Parathyroid adenoma (tissue), 2 donors: Measurements from ENCODE around the gene RTN4IP1.
"Not testable (repeated sequence)": the region's sequence is repeated elsewhere in the genome, so short reads cannot be mapped to it uniquely, and the experiment has no call there.

Experiments
- H2AFZ ChIP-seq: fragments of 300-600 bp; sonication (generic); one replicate; pipeline ENCODE4 v1.7.0; 2017; ENCODE audit warnings: antibody characterized with exemption, mild to moderate bottlenecking
- H3K27ac ChIP-seq: fragments of 300-600 bp; sonication (generic); one replicate; pipeline ENCODE4 v1.7.0; 2017
- H3K27me3 ChIP-seq: fragments of 300-600 bp; sonication (generic); one replicate; pipeline ENCODE4 v1.7.0; 2017; ENCODE audit warnings: low read length; ENCODE audit not compliant: control insufficient read depth, insufficient read depth
- H3K36me3 ChIP-seq: fragments of 300-600 bp; sonication (generic); one replicate; pipeline ENCODE4 v1.7.0; 2017; ENCODE audit warnings: low read length; ENCODE audit not compliant: control insufficient read depth, insufficient read depth
- H3K4me1 ChIP-seq: fragments of 300-600 bp; sonication (generic); one replicate; pipeline ENCODE4 v1.7.0; 2017; ENCODE audit warnings: control low read depth
- H3K4me2 ChIP-seq: fragments of 300-600 bp; sonication (generic); one replicate; pipeline ENCODE4 v1.7.0; 2017; ENCODE audit warnings: low read length
- H3K4me3 ChIP-seq: fragments of 300-600 bp; sonication (generic); one replicate; pipeline ENCODE4 v1.7.0; 2017; ENCODE audit warnings: low read depth, low read length
- H3K79me2 ChIP-seq: fragments of 300-600 bp; sonication (generic); one replicate; pipeline ENCODE4 v1.7.0; 2017; ENCODE audit warnings: control low read depth
- H3K9ac ChIP-seq: fragments of 300-600 bp; sonication (generic); one replicate; pipeline ENCODE4 v1.7.0; 2017; ENCODE audit warnings: mild to moderate bottlenecking
- H3K9me3 ChIP-seq: fragments of 300-600 bp; sonication (generic); one replicate; pipeline ENCODE4 v1.7.0; 2017; ENCODE audit warnings: low read length; ENCODE audit not compliant: control insufficient read depth
- CTCF ChIP-seq: fragments of 300-600 bp; sonication (generic); IDR thresholded peaks from one replicate; pipeline ENCODE4 v1.7.0; 2017; ENCODE audit warnings: antibody characterized with exemption, mild to moderate bottlenecking
- donor health status: primary hyperparathyroidism.

RTN4IP1 gene

GRCh38 chr6:106560996-106561685 lies 68.2 kb downstream of the RTN4IP1 start:
- Histone ChIP-seq H3K36me3 (no peaks in the 10 kb centered on the region), H3K4me1 (no peaks in the 10 kb centered on the region), H3K9ac (no peak overlapping the region), H3K27me3 (no peaks in the 10 kb centered on the region), H2AFZ (no peak overlapping the region), H3K4me3 (no peak overlapping the region), H3K27ac (no peak overlapping the region), H3K79me2 (no peaks in the 10 kb centered on the region), H3K9me3 (no peaks in the 10 kb centered on the region), H3K4me2 (no peak overlapping the region)
- TF ChIP-seq CTCF, result no peak

DNA sequence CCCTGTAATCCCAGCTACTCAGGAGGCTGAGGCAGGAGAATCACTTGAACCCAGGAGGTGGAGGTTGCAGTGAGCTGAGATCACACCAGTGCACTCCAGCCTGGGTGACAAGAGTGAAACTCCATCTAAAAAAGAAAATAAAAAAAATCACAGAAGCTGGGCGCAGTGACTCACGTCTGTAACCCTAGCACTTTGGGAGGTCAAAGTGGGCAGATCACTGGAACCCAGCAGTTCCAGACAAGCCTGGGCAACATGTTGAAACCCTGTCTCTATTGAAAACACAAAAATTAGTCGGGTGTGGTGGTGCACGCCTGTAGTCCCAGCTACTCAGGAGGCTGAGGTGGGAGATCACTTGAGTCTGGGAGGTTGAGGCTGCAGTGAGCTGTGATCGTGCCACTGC lies 69.6 kb downstream of the RTN4IP1 start:
- not testable (repeated sequence) for H3K4me1 ChIP-seq, H3K9me3 ChIP-seq, H3K27me3 ChIP-seq, H3K36me3 ChIP-seq, H3K4me2 ChIP-seq, H3K27ac ChIP-seq, H3K4me3 ChIP-seq, H3K9ac ChIP-seq, H2AFZ ChIP-seq, H3K79me2 ChIP-seq

- Histone ChIP-seq H3K27me3 (no peaks in the 10 kb centered on the region), H3K4me3 (no peak overlapping the region), H3K9ac (no peak overlapping the region), H3K36me3 (no peaks in the 10 kb centered on the region), H2AFZ (no peak overlapping the region), H3K4me1 (no peaks in the 10 kb centered on the region), H3K27ac (no peak overlapping the region), H3K9me3 (no peaks in the 10 kb centered on the region), H3K4me2 (no peak overlapping the region), H3K79me2 (no peaks in the 10 kb centered on the region)
- no peak for TF ChIP-seq CTCF
These were observed 70.9 kb downstream of the RTN4IP1 start for GRCh38 chr6:106558364-106558763.

- TF ChIP-seq CTCF, result no peak
- Histone ChIP-seq H3K4me2 (no peak overlapping the region), H3K4me1 (no peaks in the 10 kb centered on the region), H3K36me3 (no peaks in the 10 kb centered on the region), H3K4me3 (no peak overlapping the region), H3K27me3 (no peaks in the 10 kb centered on the region), H3K79me2 (no peaks in the 10 kb centered on the region), H3K9ac (no peak overlapping the region), H3K27ac (no peak overlapping the region), H3K9me3 (no peaks in the 10 kb centered on the region), H2AFZ (no peak overlapping the region)
These were observed 71.5 kb downstream of the RTN4IP1 start for GRCh38 chr6:106557837-106558236.

GRCh38 chr6:106556368-106556960 lies 72.8 kb downstream of the RTN4IP1 start:
- Histone ChIP-seq H2AFZ (no peak overlapping the region), H3K4me2 (no peak overlapping the region), H3K79me2 (no peaks in the 10 kb centered on the region), H3K9ac (no peak overlapping the region), H3K36me3 (no peaks in the 10 kb centered on the region), H3K4me3 (no peak overlapping the region), H3K4me1 (no peaks in the 10 kb centered on the region), H3K9me3 (no peaks in the 10 kb centered on the region), H3K27ac (no peak overlapping the region), H3K27me3 (no peaks in the 10 kb centered on the region)
- no peak for TF ChIP-seq CTCF
